LNCAP (cell line): ENCODE data around the gene GP1BB.
A peak's percentile ranks its signal among the peaks of the same experiment; 100 is the strongest.

Experiments used
- CTCF ChIP-seq: fragments of 450-650 bp; IDR thresholded peaks from 2 replicates; pipeline ENCODE4 v1.5.1; 2017; ENCODE audit warnings: mild to moderate bottlenecking

The GP1BB gene

GRCh38 chr22:19747551-19747950 is 24.2 kb downstream of the GP1BB start:
- TF ChIP-seq CTCF = no peak

GRCh38 chr22:19748139-19748538 is 24.8 kb downstream of the GP1BB start:
- no peak for TF ChIP-seq CTCF

GRCh38 chr22:19748991-19749664 is 25.8 kb downstream of the GP1BB start:
- TF ChIP-seq CTCF = no peak

GRCh38 chr22:19749876-19750275 is 26.5 kb downstream of the GP1BB start:
- no peak for TF ChIP-seq CTCF

- TF ChIP-seq CTCF = no peak
Measured at GRCh38 chr22:19750507-19751490, 27.5 kb downstream of the GP1BB start.

GRCh38 chr22:19751497-19752245 is 28.3 kb downstream of the GP1BB start:
- no peak for TF ChIP-seq CTCF

GRCh38 chr22:19753090-19753842 is 29.9 kb downstream of the GP1BB start:
- TF ChIP-seq CTCF = peak; percentile 19; the same call in 1 of the 2 replicates
